Measurements from ENCODE around the gene TEX9. TPM values are rescaled to one million over a fixed set of nuclear protein-coding genes. Genes with fewer than 3 reads are reported as not detected.

Gene TEX9
- polyA plus RNA-seq, 3 donors: 1.0 to 1.7 (median 1.0) TPM

GRCh38 chr15:56425276-56425675, 60.0 kb downstream of the TEX9 start:
- no peak overlapping the region for H3K27ac ChIP-seq (ENCODE audit: low read depth, low read length)

- WGBS, 3 donors: 96 to 100% (median 99%) methylated on average over 1 of the region's 1 CpG
- no peak overlapping the region for H3K27ac ChIP-seq (ENCODE audit: low read depth, low read length)
Measured at GRCh38 chr15:56425976-56426375, 60.8 kb downstream of the TEX9 start.

GRCh38 chr15:56428821-56429458, 63.7 kb downstream of the TEX9 start:
- whole genome bisulfite sequencing, 3 donors: 23 to 34% (median 32%) methylated on average over 2 of the region's 2 CpGs
- H3K27ac ChIP-seq (ENCODE audit: low read depth, low read length): no peak overlapping the region

GRCh38 chr15:56432304-56432703, 67.1 kb downstream of the TEX9 start:
- WGBS, 3 donors: 75 to 82% (median 81%) methylated on average over 5 of the region's 5 CpGs
- H3K27ac ChIP-seq (ENCODE audit: low read depth, low read length): no peak overlapping the region

GRCh38 chr15:56440214-56440770, 75.1 kb downstream of the TEX9 start:
- 91 to 97% (median 97%) methylated on average over 1 of the region's 1 CpG for WGBS, 3 donors
- no peak overlapping the region for H3K27ac ChIP-seq (ENCODE audit: low read depth, low read length)

GRCh38 chr15:56442354-56442753, 77.1 kb downstream of the TEX9 start:
- H3K27ac ChIP-seq (ENCODE audit: low read depth, low read length): no peak overlapping the region

GRCh38 chr15:56445746-56446145, 80.5 kb downstream of the TEX9 start:
- 85 to 93% (median 90%) methylated on average over 5 of the region's 5 CpGs for WGBS, 3 donors
- H3K27ac ChIP-seq (ENCODE audit: low read depth, low read length): no peak overlapping the region

More at GRCh38 chr15:56442354-56442753, 77.1 kb downstream of the TEX9 start:
- WGBS, 3 donors: 96 to 100% (median 97%) methylated on average over 3 of the region's 3 CpGs

GRCh38 chr15:56454836-56455235, 89.6 kb downstream of the TEX9 start:
- no peak overlapping the region for H3K27ac ChIP-seq (ENCODE audit: low read depth, low read length)
- WGBS, 3 donors: 61 to 89% (median 63%) methylated on average over 1 of the region's 1 CpG

GRCh38 chr15:56456229-56456628, 91.0 kb downstream of the TEX9 start:
- H3K27ac ChIP-seq (ENCODE audit: low read depth, low read length): no peak overlapping the region
- WGBS, 3 donors: 42 to 97% (median 93%) methylated on average over 3 of the region's 3 CpGs

GRCh38 chr15:56459096-56459495, 93.9 kb downstream of the TEX9 start:
- H3K27ac ChIP-seq (ENCODE audit: low read depth, low read length): no peak overlapping the region
- 93 to 97% (median 96%) methylated on average over 2 of the region's 2 CpGs for WGBS, 3 donors

GRCh38 chr15:56460071-56460470, 94.8 kb downstream of the TEX9 start:
- H3K27ac ChIP-seq (ENCODE audit: low read depth, low read length): no peak overlapping the region
- 23 to 43% (median 34%) methylated on average over 1 of the region's 1 CpG for WGBS, 3 donors

GRCh38 chr15:56460947-56461346, 95.7 kb downstream of the TEX9 start:
- H3K27ac ChIP-seq (ENCODE audit: low read depth, low read length): no peak overlapping the region
- 93 to 98% (median 95%) methylated on average over 2 of the region's 2 CpGs for WGBS, 3 donors

GRCh38 chr15:56464893-56465520, 99.8 kb downstream of the TEX9 start, which contains the start of gene MNS1:
Gene MNS1 (minus strand): TSS chr15:56465137. CDS start chr15:56464972, 165 bp downstream.
- WGBS, 3 donors: 1 to 3% (median 2%) methylated on average over 38 of the region's 38 CpGs
- H3K27ac ChIP-seq (ENCODE audit: low read depth, low read length): no peak within 1 kb of the TSS

GRCh38 chr15:56467616-56468015, 102.4 kb downstream of the TEX9 start:
- no peak overlapping the region for H3K27ac ChIP-seq (ENCODE audit: low read depth, low read length)
- WGBS, 3 donors: 23 to 73% (median 70%) methylated on average over 3 of the region's 3 CpGs

- WGBS, 3 donors: 14 to 39% (median 20%) methylated on average over 2 of the region's 2 CpGs
- no peak overlapping the region for H3K27ac ChIP-seq (ENCODE audit: low read depth, low read length)
Measured at GRCh38 chr15:56468401-56468800, 103.2 kb downstream of the TEX9 start.

GRCh38 chr15:56469483-56469882, 104.3 kb downstream of the TEX9 start:
- H3K27ac ChIP-seq (ENCODE audit: low read depth, low read length): no peak overlapping the region

- no peak overlapping the region for H3K27ac ChIP-seq (ENCODE audit: low read depth, low read length)
- 87 to 94% (median 88%) methylated on average over 5 of the region's 5 CpGs for WGBS, 3 donors
Measured at GRCh38 chr15:56471440-56472069, 106.3 kb downstream of the TEX9 start.

- H3K27ac ChIP-seq (ENCODE audit: low read depth, low read length): no peak overlapping the region
- 73 to 87% (median 81%) methylated on average over 2 of the region's 2 CpGs for WGBS, 3 donors
Measured at GRCh38 chr15:56472278-56472677, 107.1 kb downstream of the TEX9 start.

- no peak overlapping the region for H3K27ac ChIP-seq (ENCODE audit: low read depth, low read length)
- WGBS, 3 donors: 78 to 88% (median 82%) methylated on average over 1 of the region's 1 CpG
Measured at GRCh38 chr15:56473017-56473416, 107.8 kb downstream of the TEX9 start.
